Stomach (tissue), 19 donors: ENCODE data around the gene KCNH6. TPM values are rescaled to one million over a fixed set of nuclear protein-coding genes. Genes with fewer than 3 reads are reported as not detected.

Source experiments
- DNase-seq, 2 donors: peaks; one replicate each; pipeline versions ENCODE4 v3.0.0 to v3.0.0-alpha.2; 2013 to 2019
- H3K27ac ChIP-seq, 5 donors: fragments of 200-600 bp in 4 of 5; sonication (generic) in 4 of 5; one replicate each; pipeline ENCODE4 v1.5.1; 2013 to 2019; ENCODE audit warnings: mild to moderate bottlenecking in 1 of 5, moderate library complexity in 1 of 5
- H3K27me3 ChIP-seq, 3 donors: fragments of 200-600 bp; sonication (generic); one replicate each; pipeline ENCODE4 v1.5.1; 2017 to 2019; ENCODE audit warnings: mixed run types in 1 of 3
- H3K36me3 ChIP-seq, 4 donors: fragments of 200-600 bp; sonication (generic); 1 replicate in 3 of 4; 2 replicates in 1 of 4; pipeline ENCODE4 v1.5.1; 2016 to 2019
- H3K4me1 ChIP-seq, 4 donors: fragments of 200-600 bp; sonication (generic); one replicate each; pipeline ENCODE4 v1.5.1; 2016 to 2019
- H3K4me3 ChIP-seq, 4 donors: fragments of 200-600 bp; sonication (generic) in 3 of 4; one replicate each; pipeline ENCODE4 v1.5.1; 2016 to 2019; ENCODE audit warnings: mild to moderate bottlenecking in 1 of 4
- H3K9me3 ChIP-seq, 4 donors: fragments of 200-600 bp; sonication (generic); one replicate each; pipeline ENCODE4 v1.5.1; 2016 to 2019
- EP300 ChIP-seq: sonication (generic); formaldehyde crosslinking; IDR thresholded peaks from one replicate; pipeline ENCODE4 v1.6.1; 2017; ENCODE audit warnings: antibody characterized with exemption
- POLR2A ChIP-seq, 4 donors: fragments of 450-650 bp; IDR thresholded peaks; one replicate each; pipeline ENCODE4 v1.6.1; 2016; ENCODE audit warnings: antibody characterized with exemption in 4 of 4, control low read depth in 2 of 4, mild to moderate bottlenecking in 1 of 4, moderate library complexity in 1 of 4
- POLR2AphosphoS5 ChIP-seq, 3 donors: sonication (generic); formaldehyde crosslinking; IDR thresholded peaks; one replicate each; pipeline ENCODE4 v1.6.1; 2016; ENCODE audit warnings: antibody characterized with exemption in 3 of 3
- WGBS, 5 donors: extraction: QIAGEN DNeasy Blood & Tissue Kit in 3 of 5; methylation state at CpG; one replicate each; pipeline versions ENCODE4 v1.1.5 to v1.1.7; 2013 to 2018; 5-methylcytosine and 5-hydroxymethylcytosine counted together
- intact Hi-C: fragments of 100-400 bp; cut with DNase I; formaldehyde crosslinking; loops from one replicate; pipeline ENCODE4 v1.15.1; 2023; ENCODE audit warnings: low total_unique reads
- long read RNA-seq, 10 donors: transcript quantifications; one replicate each; lab custom pipeline, GENCODE V29; 2026
- polyA plus RNA-seq, 3 donors: library from polyadenylated mRNA; stranded (reverse); fragments of 200-250 nt; gene quantifications; one replicate each; pipeline ENCODE4 v1.2.3, GENCODE V29; 2013
- total RNA-seq, 5 donors: library from RNA; depleted of rRNA; stranded (reverse); fragments of >200 nt; gene quantifications; one replicate each; pipeline versions ENCODE4 v1.1.0 to v1.2.3, GENCODE V29; 2014 to 2016
- TF ChIP-seq, protein P1 (sequence below), 7 experiments: fragments of 450-650 bp in 4 of 7; fragments of 200-600 bp in 3 of 7; sonication (generic) in 3 of 7; IDR thresholded peaks; one replicate each; pipeline ENCODE4 v1.5.1; 2016 to 2019; ENCODE audit warnings: antibody characterized with exemption in 7 of 7, control low read depth in 2 of 7, mild to moderate bottlenecking in 1 of 7
- donor health status: healthy with polysubstance abuse.
- donor health status: Bipolar disorder and iron deficiency.
- donor health status: healthy.

Gene KCNH6
- total RNA-seq = 1 to 10 TPM in 1 of 5 donors, under 1 TPM in 4; 0.37 to 2.3 (median 0.72) TPM
- under 1 TPM in 2 of 3 donors, not detected in 1; 0.20 to 0.31 TPM for polyA plus RNA-seq
- long read RNA-seq, donor 1 = 0 reads
- long read RNA-seq, donor 2 = 0 reads
- long read RNA-seq, donor 3 = 0 reads
- long read RNA-seq, donor 4 = 0 reads
- long read RNA-seq, donor 5 = 0 reads
- long read RNA-seq, donor 6 = 0 reads
- long read RNA-seq, donor 7 = 0 reads
- long read RNA-seq, donor 8 = 0 reads
- long read RNA-seq, donor 9 = 0 reads
- long read RNA-seq, donor 10 = 0 reads

- TF ChIP-seq, protein P1, sequence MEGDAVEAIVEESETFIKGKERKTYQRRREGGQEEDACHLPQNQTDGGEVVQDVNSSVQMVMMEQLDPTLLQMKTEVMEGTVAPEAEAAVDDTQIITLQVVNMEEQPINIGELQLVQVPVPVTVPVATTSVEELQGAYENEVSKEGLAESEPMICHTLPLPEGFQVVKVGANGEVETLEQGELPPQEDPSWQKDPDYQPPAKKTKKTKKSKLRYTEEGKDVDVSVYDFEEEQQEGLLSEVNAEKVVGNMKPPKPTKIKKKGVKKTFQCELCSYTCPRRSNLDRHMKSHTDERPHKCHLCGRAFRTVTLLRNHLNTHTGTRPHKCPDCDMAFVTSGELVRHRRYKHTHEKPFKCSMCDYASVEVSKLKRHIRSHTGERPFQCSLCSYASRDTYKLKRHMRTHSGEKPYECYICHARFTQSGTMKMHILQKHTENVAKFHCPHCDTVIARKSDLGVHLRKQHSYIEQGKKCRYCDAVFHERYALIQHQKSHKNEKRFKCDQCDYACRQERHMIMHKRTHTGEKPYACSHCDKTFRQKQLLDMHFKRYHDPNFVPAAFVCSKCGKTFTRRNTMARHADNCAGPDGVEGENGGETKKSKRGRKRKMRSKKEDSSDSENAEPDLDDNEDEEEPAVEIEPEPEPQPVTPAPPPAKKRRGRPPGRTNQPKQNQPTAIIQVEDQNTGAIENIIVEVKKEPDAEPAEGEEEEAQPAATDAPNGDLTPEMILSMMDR (IDR thresholded peaks at IDR 0.05) = no peak
- TF ChIP-seq EP300 (no peak), POLR2A (IDR thresholded peaks at IDR 0.05) (no peak), POLR2AphosphoS5 (IDR thresholded peaks at IDR 0.05) (no peak)
- no peaks in the 10 kb centered on the region for H3K36me3 ChIP-seq
- H3K4me3 ChIP-seq = peak within 1 kb of the TSS; percentile 22 to 39 (median 28)
- peak within 1 kb of the TSS in 1 of 5 donors; percentile 10 for H3K27ac ChIP-seq
- peaks cover 5 to 11% (median 9%) of the 10 kb centered on the region in 4 donors for H3K4me1 ChIP-seq
- DNase-seq = no peak
- intact Hi-C loops = no loop called here
- H3K9me3 ChIP-seq = no peaks in the 10 kb centered on the region
- 8 to 12% (median 9%) methylated on average over 27 to 38 of the region's 38 CpGs for WGBS, 5 donors
- H3K27me3 ChIP-seq = peaks cover 0 to 64% (median 9%) of the 10 kb centered on the region in 3 donors
These were observed at the start of gene KCNH6 for GRCh38 chr17:63523253-63523855. Gene KCNH6 (plus strand): TSS chr17:63523358. CDS start chr17:63523414, 56 bp downstream.

- DNase-seq = peak; percentile 61 to 83
- no peak for TF ChIP-seq EP300
- TF ChIP-seq POLR2AphosphoS5 (IDR thresholded peaks at IDR 0.05) = peak in 2 of 3 donors; percentile 29 to 68
- Histone ChIP-seq H3K4me1 (peaks cover 28 to 52% (median 45%) of the 10 kb centered on the region in 4 donors), H3K4me3 (no peak overlapping the region), H3K27ac (peak overlapping the region in 4 of 5 donors; percentile 33 to 63 (median 50)), H3K36me3 (no peaks in the 10 kb centered on the region), H3K9me3 (no peaks in the 10 kb centered on the region), H3K27me3 (peaks cover 0 to 37% (median 20%) of the 10 kb centered on the region in 3 donors)
- intact Hi-C loops = no loop called here
- WGBS, 5 donors = 7 to 29% (median 17%) methylated on average over 3 of the region's 3 CpGs
These were observed 49.0 kb upstream of the KCNH6 start for GRCh38 chr17:63474174-63474573.

- intact Hi-C loops = loop anchor here (5.0 kb wide), 1 partner anchor 48 kb away; no protein-coding TSS in a partner anchor
These were observed 48.3 kb upstream of the KCNH6 start for GRCh38 chr17:63474586-63475460.

More at GRCh38 chr17:63474586-63475460, 48.3 kb upstream of the KCNH6 start:
- Histone ChIP-seq H3K27ac (peak overlapping the region in 4 of 5 donors; percentile 33 to 61 (median 40)), H3K4me1 (peaks cover 28 to 54% (median 46%) of the 10 kb centered on the region in 4 donors), H3K9me3 (no peaks in the 10 kb centered on the region), H3K4me3 (no peak overlapping the region), H3K36me3 (no peaks in the 10 kb centered on the region), H3K27me3 (peaks cover 0 to 44% (median 20%) of the 10 kb centered on the region in 3 donors)
- no peak for DNase-seq
- TF ChIP-seq POLR2AphosphoS5 (IDR thresholded peaks at IDR 0.05) = no peak
- TF ChIP-seq, protein P1 (IDR thresholded peaks at IDR 0.05) = no peak
- no peak for TF ChIP-seq POLR2A (IDR thresholded peaks at IDR 0.05)
- TF ChIP-seq EP300 = no peak
- 56 to 70% (median 60%) methylated on average over 10 of the region's 10 CpGs for WGBS, 5 donors
